Tibial nerve (tissue), 4 donors: Measurements from ENCODE around the gene CFTR. TPM values are rescaled to one million over a fixed set of nuclear protein-coding genes. Genes with fewer than 3 reads are reported as not detected.

ENCODE experiments used
- DNase-seq, 2 donors: peaks; one replicate each; pipeline ENCODE4 v3.0.0-alpha.2; 2019; ENCODE audit warnings: low spot score in 2 of 2
- H3K27ac ChIP-seq, 4 donors: fragments of 200-600 bp; sonication (generic) in 3 of 4; one replicate each; pipeline ENCODE4 v1.5.1; 2017 to 2019; ENCODE audit warnings: mild to moderate bottlenecking in 1 of 4
- H3K27me3 ChIP-seq, 2 donors: fragments of 200-600 bp; sonication (generic) in 1 of 2; one replicate each; pipeline versions ENCODE4 v1.5.1 to v1.6.0; 2017 to 2019
- H3K36me3 ChIP-seq, 3 donors: fragments of 200-600 bp; sonication (generic); one replicate each; pipeline ENCODE4 v1.5.1; 2018 to 2019
- H3K4me1 ChIP-seq, 4 donors: fragments of 200-600 bp; sonication (generic) in 3 of 4; one replicate each; pipeline ENCODE4 v1.5.1; 2017 to 2019
- H3K4me3 ChIP-seq, 4 donors: fragments of 200-600 bp; sonication (generic) in 3 of 4; one replicate each; pipeline ENCODE4 v1.5.1; 2017 to 2019; ENCODE audit warnings: mild to moderate bottlenecking in 1 of 4, moderate library complexity in 1 of 4
- H3K9me3 ChIP-seq, 4 donors: fragments of 200-600 bp; sonication (generic) in 3 of 4; one replicate each; pipeline ENCODE4 v1.5.1; 2017 to 2019
- CTCF ChIP-seq, 5 experiments: fragments of 200-600 bp in 3 of 5; fragments of 450-650 bp in 2 of 5; sonication (generic) in 3 of 5; IDR thresholded peaks; one replicate each; pipeline ENCODE4 v1.5.1; 2016 to 2019; ENCODE audit warnings: antibody characterized with exemption in 5 of 5, mild to moderate bottlenecking in 3 of 5, moderate library complexity in 2 of 5
- EP300 ChIP-seq, 2 donors: sonication (generic); formaldehyde crosslinking; IDR thresholded peaks; one replicate each; pipeline ENCODE4 v1.6.1; 2017; ENCODE audit warnings: antibody characterized with exemption in 2 of 2, mild to moderate bottlenecking in 1 of 2
- POLR2A ChIP-seq, 2 donors: fragments of 450-650 bp; IDR thresholded peaks; one replicate each; pipeline ENCODE4 v1.6.1; 2017; ENCODE audit warnings: antibody characterized with exemption in 2 of 2, mild to moderate bottlenecking in 2 of 2, moderate library complexity in 2 of 2
- WGBS, 2 donors: methylation state at CpG; one replicate each; pipeline ENCODE4 v1.1.5; 2018; 5-methylcytosine and 5-hydroxymethylcytosine counted together
- total RNA-seq, 4 donors: library from RNA; depleted of rRNA; stranded (reverse); fragments of >200 nt; gene quantifications; one replicate each; pipeline ENCODE4 v1.1.0, GENCODE V29; 2016

CFTR gene
- total RNA-seq, 4 donors from 2014 or later: under 0.01 TPM; not detected in 3

GRCh38 chr7:117690147-117690546 lies 210.3 kb downstream of the CFTR start:
- TF ChIP-seq POLR2A (IDR thresholded peaks at IDR 0.05): no peak
- no peak for TF ChIP-seq CTCF (IDR thresholded peaks at IDR 0.05)
- TF ChIP-seq EP300 (IDR thresholded peaks at IDR 0.05): no peak
- H3K27me3 ChIP-seq: no peaks in the 10 kb centered on the region
- DNase-seq: no peak
- no peak overlapping the region for H3K4me3 ChIP-seq
- no peaks in the 10 kb centered on the region for H3K9me3 ChIP-seq
- whole genome bisulfite sequencing, 2 donors: 87 to 88% methylated on average over 3 of the region's 3 CpGs
- H3K4me1 ChIP-seq: no peaks in the 10 kb centered on the region
- H3K36me3 ChIP-seq: no peaks in the 10 kb centered on the region
- no peak overlapping the region for H3K27ac ChIP-seq

- no peak for DNase-seq
- no peaks in the 10 kb centered on the region for H3K36me3 ChIP-seq
- H3K9me3 ChIP-seq: no peaks in the 10 kb centered on the region
- WGBS, 2 donors: 58 to 77% methylated on average over 7 of the region's 7 CpGs
- no peak overlapping the region for H3K27ac ChIP-seq
- no peak overlapping the region for H3K4me3 ChIP-seq
- H3K4me1 ChIP-seq: no peaks in the 10 kb centered on the region
- no peaks in the 10 kb centered on the region for H3K27me3 ChIP-seq
- no peak for TF ChIP-seq CTCF (IDR thresholded peaks at IDR 0.05)
- TF ChIP-seq EP300 (IDR thresholded peaks at IDR 0.05): no peak
- TF ChIP-seq POLR2A (IDR thresholded peaks at IDR 0.05): no peak
Observed at GRCh38 chr7:117692338-117692737, 212.5 kb downstream of the CFTR start.

GRCh38 chr7:117698018-117698417 lies 218.2 kb downstream of the CFTR start:
- Histone ChIP-seq H3K4me1 (peaks cover 0 to 4% (median 0%) of the 10 kb centered on the region in 4 donors), H3K27me3 (no peaks in the 10 kb centered on the region), H3K9me3 (peaks cover 0 to 6% (median 0%) of the 10 kb centered on the region in 4 donors), H3K27ac (no peak overlapping the region), H3K36me3 (no peaks in the 10 kb centered on the region), H3K4me3 (no peak overlapping the region)
- TF ChIP-seq EP300 (IDR thresholded peaks at IDR 0.05): peak in 1 of 2 donors; percentile 38
- no peak for TF ChIP-seq POLR2A (IDR thresholded peaks at IDR 0.05)
- no peak for TF ChIP-seq CTCF (IDR thresholded peaks at IDR 0.05)
- DNase-seq: no peak
- 51 to 55% methylated on average over 2 of the region's 2 CpGs for WGBS, 2 donors

- Histone ChIP-seq H3K4me3 (no peak overlapping the region), H3K9me3 (peaks cover 0 to 6% (median 1%) of the 10 kb centered on the region in 4 donors), H3K27ac (no peak overlapping the region), H3K36me3 (no peaks in the 10 kb centered on the region), H3K27me3 (no peaks in the 10 kb centered on the region), H3K4me1 (no peaks in the 10 kb centered on the region)
- TF ChIP-seq CTCF (IDR thresholded peaks at IDR 0.05): no peak
- TF ChIP-seq EP300 (IDR thresholded peaks at IDR 0.05): no peak
- no peak for TF ChIP-seq POLR2A (IDR thresholded peaks at IDR 0.05)
- 55 to 61% methylated on average over 3 of the region's 3 CpGs for WGBS, 2 donors
- DNase-seq: no peak
Observed at GRCh38 chr7:117704063-117704462, 224.2 kb downstream of the CFTR start.

- Histone ChIP-seq H3K36me3 (no peaks in the 10 kb centered on the region), H3K27me3 (no peaks in the 10 kb centered on the region), H3K27ac (no peak overlapping the region), H3K4me1 (no peaks in the 10 kb centered on the region), H3K9me3 (peaks cover 0 to 6% (median 1%) of the 10 kb centered on the region in 4 donors), H3K4me3 (no peak overlapping the region)
- DNase-seq: no peak
- TF ChIP-seq CTCF (IDR thresholded peaks at IDR 0.05) (no peak), EP300 (IDR thresholded peaks at IDR 0.05) (no peak), POLR2A (IDR thresholded peaks at IDR 0.05) (no peak)
- 88 to 89% methylated on average over 4 of the region's 4 CpGs for WGBS, 2 donors
Observed at GRCh38 chr7:117705630-117706029, 225.8 kb downstream of the CFTR start.
